Retina (tissue), 1 donor: Measurements from ENCODE around the gene PALD1.
"Not testable (repeated sequence)": the region's sequence is repeated elsewhere in the genome, so short reads cannot be mapped to it uniquely, and the experiment has no call there.

Experiments
- DNase-seq: peaks from one replicate; pipeline ENCODE4 v3.0.0-alpha.2; 2016

The PALD1 gene

GRCh38 chr10:70575874-70576802 lies 97.6 kb downstream of the PALD1 start:
- DNase-seq, result no peak

- no peak for DNase-seq
Observed at GRCh38 chr10:70576803-70577517, 98.4 kb downstream of the PALD1 start.

GRCh38 chr10:70578371-70578947 lies 99.9 kb downstream of the PALD1 start:
- DNase-seq, result no peak

- DNase-seq, result no peak
Observed at GRCh38 chr10:70579234-70580002, 100.9 kb downstream of the PALD1 start.

GRCh38 chr10:70581176-70581575 lies 102.6 kb downstream of the PALD1 start:
- DNase-seq, result not testable (repeated sequence)

- no peak for DNase-seq
Observed at GRCh38 chr10:70582793-70583668, 104.5 kb downstream of the PALD1 start.

GRCh38 chr10:70583669-70584037 lies 105.1 kb downstream of the PALD1 start:
- no peak for DNase-seq

- DNase-seq, result no peak
Observed at GRCh38 chr10:70584366-70584765, 105.8 kb downstream of the PALD1 start.

- peak; percentile 69 for DNase-seq
Observed at GRCh38 chr10:70584909-70585544, 106.5 kb downstream of the PALD1 start.

GRCh38 chr10:70585578-70586169 lies 107.1 kb downstream of the PALD1 start:
- no peak for DNase-seq

- DNase-seq, result no peak
Observed at GRCh38 chr10:70586348-70586930, 107.9 kb downstream of the PALD1 start.

- no peak for DNase-seq
Observed at GRCh38 chr10:70587045-70587658, 108.6 kb downstream of the PALD1 start.

GRCh38 chr10:70588255-70588654 lies 109.7 kb downstream of the PALD1 start:
- no peak for DNase-seq

GRCh38 chr10:70588859-70589570 lies 110.4 kb downstream of the PALD1 start:
- no peak for DNase-seq

- DNase-seq, result no peak
Observed at GRCh38 chr10:70589762-70590654, 111.4 kb downstream of the PALD1 start.

GRCh38 chr10:70590655-70591416 lies 112.3 kb downstream of the PALD1 start:
- DNase-seq, result no peak

GRCh38 chr10:70592186-70592735 lies 113.7 kb downstream of the PALD1 start:
- no peak for DNase-seq
